Retinal pigment epithelial cell (primary cell): ENCODE measurements around the gene PLA2G12A.
"Not testable (repeated sequence)": the region's sequence is repeated elsewhere in the genome, so short reads cannot be mapped to it uniquely, and the experiment has no call there.

ENCODE experiments used
- DNase-seq: peaks from one replicate; pipeline ENCODE4 v3.0.0-alpha.2; 2010; ENCODE audit warnings: low read depth
- H3K4me3 ChIP-seq: 2 replicates; pipeline ENCODE4 v1.5.1; 2011; ENCODE audit warnings: mild to moderate bottlenecking, low read length, control low read depth, moderate library complexity
- CTCF ChIP-seq: conservative IDR thresholded peaks from 2 replicates; pipeline ENCODE4 v1.5.1; 2011; ENCODE audit warnings: low read depth, low read length, control low read depth, inconsistent platforms

The PLA2G12A gene

GRCh38 chr4:109698656-109699055 lies 31.2 kb downstream of the PLA2G12A start:
- no peak overlapping the region for H3K4me3 ChIP-seq
- no peak for TF ChIP-seq CTCF
- no peak for DNase-seq

- no peak for DNase-seq
- TF ChIP-seq CTCF = no peak
- H3K4me3 ChIP-seq = no peak overlapping the region
These were observed 38.4 kb downstream of the PLA2G12A start for GRCh38 chr4:109691411-109691920.

GRCh38 chr4:109690690-109691410 lies 39.0 kb downstream of the PLA2G12A start:
- no peak overlapping the region for H3K4me3 ChIP-seq
- DNase-seq = no peak
- no peak for TF ChIP-seq CTCF

GRCh38 chr4:109684727-109685126 lies 45.1 kb downstream of the PLA2G12A start:
- no peak for TF ChIP-seq CTCF
- H3K4me3 ChIP-seq = no peak overlapping the region
- DNase-seq = no peak

GRCh38 chr4:109683621-109684253 lies 46.1 kb downstream of the PLA2G12A start:
- H3K4me3 ChIP-seq = no peak overlapping the region
- no peak for DNase-seq

GRCh38 chr4:109682875-109683274 lies 47.0 kb downstream of the PLA2G12A start:
- no peak overlapping the region for H3K4me3 ChIP-seq
- DNase-seq = no peak
- TF ChIP-seq CTCF = no peak

More at GRCh38 chr4:109683621-109684253, 46.1 kb downstream of the PLA2G12A start:
- no peak for TF ChIP-seq CTCF

- H3K4me3 ChIP-seq, DNase-seq: not testable (repeated sequence)
These were observed 50.9 kb downstream of the PLA2G12A start for GRCh38 chr4:109678925-109679324.

GRCh38 chr4:109678472-109678871 lies 51.4 kb downstream of the PLA2G12A start:
- not testable (repeated sequence) for DNase-seq, H3K4me3 ChIP-seq
